T-helper 2 cell treated with Interferon-gamma antibody and Interleukin-4, amounts not matched to agents 100 ng/mL and 5 ng/mL, for 36 hours (primary cell): Measurements from ENCODE around the gene ZCCHC17. TPM values are rescaled to one million over a fixed set of nuclear protein-coding genes. Genes with fewer than 3 reads are reported as not detected.
"Not testable (repeated sequence)": the region's sequence is repeated elsewhere in the genome, so short reads cannot be mapped to it uniquely, and the experiment has no call there.

Source experiments
- intact Hi-C: fragments of 100-400 bp; cut with micrococcal nuclease; formaldehyde crosslinking; loops from one replicate; pipeline ENCODE4 v1.15.1; 2023
- total RNA-seq: library from RNA; stranded (reverse); gene quantifications from 2 replicates; pipeline ENCODE4 v1.2.3, GENCODE V29; 2022

Gene ZCCHC17, protein sequence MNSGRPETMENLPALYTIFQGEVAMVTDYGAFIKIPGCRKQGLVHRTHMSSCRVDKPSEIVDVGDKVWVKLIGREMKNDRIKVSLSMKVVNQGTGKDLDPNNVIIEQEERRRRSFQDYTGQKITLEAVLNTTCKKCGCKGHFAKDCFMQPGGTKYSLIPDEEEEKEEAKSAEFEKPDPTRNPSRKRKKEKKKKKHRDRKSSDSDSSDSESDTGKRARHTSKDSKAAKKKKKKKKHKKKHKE
- 21.8 and 24.5 TPM in 2 replicates for total RNA-seq

DNA sequence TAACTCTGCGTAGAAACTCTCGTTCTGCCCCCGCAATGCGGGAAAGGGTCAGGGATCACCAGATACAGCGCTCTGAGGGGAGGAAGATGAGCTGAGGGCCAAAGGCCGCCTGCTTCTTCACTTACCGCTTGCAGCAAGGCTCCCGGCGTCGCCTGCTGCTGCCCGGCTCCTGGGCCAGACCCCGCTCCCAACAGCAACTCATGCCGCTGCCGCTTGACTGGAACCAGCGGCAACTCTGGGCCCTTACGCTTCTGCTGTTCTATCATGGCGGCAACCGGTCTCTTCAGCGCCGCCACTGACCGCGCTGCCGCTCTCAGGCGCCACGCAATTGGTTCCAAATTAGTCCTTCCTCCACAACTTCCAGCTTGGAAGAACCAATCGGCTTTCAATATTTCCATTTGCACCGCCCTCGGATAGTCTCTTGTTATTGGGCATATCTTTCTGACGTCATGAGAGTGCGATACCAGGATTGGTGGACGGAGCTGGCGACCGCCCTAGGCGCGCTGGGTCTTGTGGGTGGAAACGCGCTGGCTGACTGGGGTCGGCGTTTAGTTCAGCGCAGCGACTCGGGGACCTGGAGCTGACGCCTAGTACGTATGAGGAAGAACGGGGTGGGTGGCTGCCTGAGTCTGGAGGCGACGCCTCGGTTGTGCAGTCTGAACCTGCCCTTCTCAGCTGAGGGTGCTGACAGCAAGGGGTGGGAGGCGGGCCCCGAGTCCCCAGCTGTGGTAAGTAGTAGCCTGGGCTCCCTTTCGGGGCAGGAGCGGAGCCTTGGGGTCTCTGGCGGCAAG lies at the start of gene ZCCHC17, which contains the start of gene SNRNP40:
TSS of gene ZCCHC17 (plus strand) at position 547 of the 791 bp plus-strand sequence. CDS start 13,067 bp downstream, outside the sequence.
TSS of gene SNRNP40 (minus strand) at position 303 of the 791 bp plus-strand sequence. CDS start at position 266, 37 bp downstream.
- intact Hi-C loops, result loop anchor here (1.0 to 10.0 kb wide), 4 partner anchors 39 to 229 kb away; partner anchors contain the start of gene PUM1

DNA sequence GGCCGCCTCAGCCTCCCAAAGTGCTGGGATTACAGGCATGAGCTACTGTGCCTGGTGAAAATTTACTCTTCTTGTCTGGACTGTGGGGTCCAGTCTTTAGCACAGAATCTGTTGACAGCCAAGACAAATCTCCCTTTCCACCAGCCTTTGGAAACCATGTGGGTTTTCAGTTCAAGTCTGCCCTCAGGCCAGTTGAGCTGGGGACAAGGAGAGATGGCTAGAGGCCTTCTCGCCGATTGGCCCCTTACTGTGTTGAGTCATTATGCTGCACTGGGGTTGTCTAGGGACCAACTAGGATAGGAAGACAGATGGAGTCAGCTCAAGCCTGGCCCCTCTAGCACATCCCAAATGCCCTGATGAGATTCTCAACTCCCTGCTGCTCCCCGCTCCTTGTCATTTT lies 48.6 kb upstream of the ZCCHC17 start:
- intact Hi-C loops, result no loop called here

DNA sequence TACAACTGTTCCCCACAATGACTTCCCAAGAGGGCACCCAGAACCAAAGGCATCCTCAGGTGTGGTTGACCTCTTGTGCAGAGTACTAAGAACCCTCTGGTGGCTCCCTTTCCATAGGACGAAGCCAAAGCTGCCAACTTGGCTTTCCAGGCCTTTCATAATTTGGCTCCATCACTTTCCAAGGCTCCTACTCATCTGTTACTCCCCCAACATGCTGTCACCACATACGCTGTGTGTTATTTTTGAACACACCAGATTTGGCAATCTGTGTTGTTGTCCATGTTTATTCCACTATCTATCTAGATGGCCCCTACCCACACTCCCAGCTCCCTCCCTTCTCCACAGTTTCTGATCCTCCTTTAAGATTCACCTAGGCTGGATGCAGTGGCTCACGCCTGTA lies 47.0 kb upstream of the ZCCHC17 start:
- intact Hi-C loops, result no loop called here

DNA sequence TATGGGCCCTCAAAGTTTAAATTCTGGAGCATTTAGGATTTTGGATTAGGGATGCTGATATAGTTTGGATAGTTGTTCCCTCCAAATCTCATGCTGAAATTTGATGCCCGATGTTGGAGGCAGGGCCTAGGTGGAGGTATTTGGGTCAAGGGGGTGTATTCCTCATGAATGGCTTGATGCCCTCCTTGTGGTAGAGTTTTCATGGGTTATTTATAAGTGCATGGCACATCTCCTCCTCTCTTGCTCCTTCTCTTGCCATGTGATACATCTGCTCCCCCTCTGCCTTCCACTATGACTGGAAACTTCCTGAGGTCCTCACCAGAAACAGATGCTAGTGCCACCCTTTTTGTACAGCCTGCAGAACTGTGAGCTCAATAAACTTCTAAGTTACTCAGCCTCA lies 39.6 kb upstream of the ZCCHC17 start:
- intact Hi-C loops, result no loop called here

DNA sequence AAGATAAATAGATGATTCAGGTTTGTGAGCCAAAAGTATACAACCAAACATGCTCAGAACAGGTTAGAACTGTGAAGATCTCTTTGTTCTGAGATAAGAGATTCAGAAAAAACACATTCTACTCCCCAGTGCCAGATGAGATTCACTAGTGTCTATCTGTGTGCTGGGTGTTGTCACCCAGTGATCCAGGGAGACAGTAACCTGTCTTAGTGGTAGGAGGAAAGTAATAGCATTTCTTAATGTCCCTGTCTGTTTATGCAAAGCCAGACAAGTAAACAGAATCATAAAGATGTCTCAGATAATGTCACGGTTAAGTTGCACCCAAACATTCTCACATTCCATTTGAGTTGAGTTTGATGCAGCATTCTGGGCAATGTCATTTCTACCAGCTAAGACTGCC lies 38.3 kb upstream of the ZCCHC17 start:
- intact Hi-C loops, result no loop called here

DNA sequence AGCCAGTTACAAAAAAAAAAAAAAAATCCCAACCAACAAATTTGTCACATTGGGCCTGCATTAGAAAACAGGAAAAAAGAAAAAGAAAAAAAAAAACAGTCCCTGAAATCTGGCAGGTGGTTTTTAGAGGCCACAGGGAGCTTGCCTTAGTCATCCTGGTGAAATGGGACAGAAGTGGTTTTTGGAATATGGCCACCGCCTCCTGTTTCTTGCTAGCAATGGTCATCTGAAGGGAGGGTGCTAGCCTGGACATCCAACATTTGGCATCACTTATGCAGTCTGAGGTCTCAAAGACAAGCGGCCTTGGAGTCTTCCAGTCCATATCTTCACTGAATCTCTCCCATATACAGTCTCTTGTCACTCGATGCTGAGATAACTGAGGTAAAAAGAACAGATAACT lies 37.1 kb upstream of the ZCCHC17 start:
- intact Hi-C loops, result no loop called here

DNA sequence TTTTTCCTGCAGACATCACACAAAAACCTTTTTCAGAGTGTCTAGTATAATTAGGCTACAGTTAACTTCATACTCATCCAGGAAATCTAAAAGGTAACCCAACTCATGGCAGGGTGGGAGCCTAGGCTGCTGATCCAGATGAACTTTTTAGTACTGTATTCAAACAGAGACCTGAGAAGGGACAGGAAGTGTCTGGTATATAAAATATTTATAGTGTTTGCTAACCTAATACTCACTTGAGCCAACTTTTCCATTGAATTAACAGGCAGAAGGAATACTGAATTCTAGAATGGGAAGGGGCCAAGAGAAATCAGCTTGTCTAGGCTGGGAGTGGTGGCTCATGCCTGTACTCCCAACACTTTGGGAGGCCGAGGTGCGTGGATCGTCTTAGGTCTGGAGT lies 34.9 kb upstream of the ZCCHC17 start:
- intact Hi-C loops, result no loop called here

DNA sequence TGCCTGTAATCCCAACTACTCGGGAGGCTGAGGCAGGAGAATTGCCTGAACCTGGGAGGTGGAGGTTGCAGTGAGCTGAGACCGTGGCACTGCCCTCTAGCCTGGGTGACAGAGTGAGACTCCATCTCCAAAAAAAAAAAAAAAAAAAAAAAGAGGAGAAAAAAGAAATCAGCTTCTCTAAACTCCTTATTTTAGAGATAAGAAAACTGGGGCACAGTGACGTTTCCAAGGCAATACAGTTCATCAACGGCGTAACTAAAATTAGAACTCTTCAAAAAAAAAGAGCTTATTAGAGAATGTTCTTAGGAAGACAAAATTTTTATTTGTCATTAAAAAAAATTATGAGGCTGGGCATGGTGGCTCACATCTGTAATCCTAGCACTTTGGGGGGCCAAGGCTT lies 34.4 kb upstream of the ZCCHC17 start:
- intact Hi-C loops, result not testable (repeated sequence)

DNA sequence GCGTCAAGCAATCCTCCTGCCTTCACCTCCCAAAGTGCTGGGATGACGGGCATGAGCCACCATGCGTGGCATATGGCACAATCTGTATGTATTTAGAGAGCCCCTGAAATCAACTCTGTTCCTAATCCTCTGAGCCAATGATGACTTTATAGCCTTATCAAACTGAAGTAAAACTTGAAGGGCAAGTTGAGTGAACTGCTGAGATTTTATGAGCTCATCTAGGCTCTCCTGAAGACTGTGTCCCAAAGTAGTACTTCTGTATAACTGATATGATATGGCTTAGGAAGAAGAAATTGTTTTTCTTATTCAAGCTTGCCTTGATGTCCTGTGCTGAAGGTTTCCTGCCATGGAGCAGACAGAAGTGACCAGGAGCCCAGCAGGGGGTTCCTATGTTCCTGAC lies 33.4 kb upstream of the ZCCHC17 start:
- intact Hi-C loops, result no loop called here

DNA sequence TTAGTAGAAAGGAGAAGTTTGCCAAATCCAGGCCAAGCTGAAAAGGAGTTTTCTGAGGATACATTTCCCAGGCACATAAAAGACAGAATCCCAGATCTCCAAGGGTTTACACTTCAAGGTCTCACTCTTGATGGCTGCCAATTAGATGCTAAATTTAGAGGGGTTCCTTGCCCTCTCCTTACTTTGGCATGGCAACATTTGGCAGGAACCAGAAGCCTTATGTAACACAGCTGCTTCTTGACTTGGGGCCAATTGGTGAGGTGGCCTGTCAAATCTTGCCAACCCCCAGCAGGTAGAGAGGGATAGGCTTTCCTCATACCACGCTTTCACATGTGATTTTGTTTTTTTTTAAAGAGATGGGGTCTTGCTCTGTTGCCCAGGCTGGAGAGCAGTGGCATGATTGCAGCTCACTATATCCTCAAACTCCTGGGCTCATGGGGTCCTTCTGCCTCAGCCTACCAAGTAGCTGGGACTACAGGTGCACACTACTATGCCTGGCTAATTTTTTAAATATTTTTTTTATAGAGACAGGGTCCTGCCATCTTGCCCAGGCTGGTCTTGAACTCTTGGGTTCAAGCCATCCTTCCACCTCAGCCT lies 31.9 kb upstream of the ZCCHC17 start:
- intact Hi-C loops, result no loop called here

DNA sequence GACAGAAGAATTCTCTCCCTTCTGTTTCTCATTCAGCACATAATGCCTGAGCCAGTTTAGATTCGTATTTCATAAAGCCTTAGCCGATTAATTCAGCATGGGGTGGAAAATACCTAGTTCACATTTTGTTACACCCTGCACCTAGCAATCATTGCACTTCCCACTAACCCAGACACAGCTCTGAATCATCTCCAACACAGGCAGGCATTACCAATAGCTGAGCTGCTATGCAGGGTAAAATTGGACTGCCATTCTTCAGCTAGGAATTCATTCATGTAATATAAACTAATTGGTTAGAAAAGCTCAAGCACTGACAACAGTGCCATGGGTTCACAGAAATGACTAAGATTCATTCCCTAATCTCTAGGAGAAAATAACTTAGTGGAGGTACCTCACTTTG lies 30.3 kb upstream of the ZCCHC17 start:
- intact Hi-C loops, result no loop called here

DNA sequence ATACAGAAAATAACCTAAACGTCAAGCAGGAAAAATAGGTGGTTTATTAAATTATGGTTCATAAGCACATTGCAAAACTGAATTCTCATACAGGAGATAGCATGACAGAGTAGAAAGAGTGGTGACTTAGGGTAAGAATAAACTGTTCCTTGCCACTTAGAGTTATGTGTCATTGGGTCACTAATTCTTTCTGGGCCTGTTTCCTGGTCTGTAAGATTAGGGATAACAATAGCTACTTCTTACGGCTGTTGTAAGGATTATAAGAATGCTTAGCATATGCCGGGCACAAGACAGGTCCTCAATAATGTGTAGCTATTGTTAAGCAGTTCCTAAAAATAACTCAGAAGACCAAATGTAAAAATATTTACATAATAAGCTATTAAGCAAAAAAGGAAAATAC lies 24.5 kb upstream of the ZCCHC17 start:
- intact Hi-C loops, result no loop called here

DNA sequence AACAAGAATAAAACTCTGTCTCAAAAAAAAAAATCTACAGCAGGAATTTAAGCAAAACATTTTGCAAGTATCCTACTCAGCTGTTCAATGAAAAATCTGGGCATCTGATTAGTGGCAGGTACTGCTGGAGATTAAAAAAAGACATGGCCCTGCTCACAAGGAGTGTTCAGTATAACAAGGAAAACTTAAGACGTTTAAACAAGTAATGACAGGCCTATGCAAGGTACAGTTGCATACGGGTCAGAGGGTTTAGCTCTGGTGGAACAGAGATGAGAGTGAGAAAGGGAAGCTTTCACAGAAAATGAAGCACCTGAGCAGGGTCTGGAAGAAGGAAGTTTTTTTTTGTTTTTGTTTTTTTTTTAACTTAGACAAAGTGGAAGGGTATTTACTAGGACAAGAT lies 23.2 kb upstream of the ZCCHC17 start:
- intact Hi-C loops, result no loop called here

DNA sequence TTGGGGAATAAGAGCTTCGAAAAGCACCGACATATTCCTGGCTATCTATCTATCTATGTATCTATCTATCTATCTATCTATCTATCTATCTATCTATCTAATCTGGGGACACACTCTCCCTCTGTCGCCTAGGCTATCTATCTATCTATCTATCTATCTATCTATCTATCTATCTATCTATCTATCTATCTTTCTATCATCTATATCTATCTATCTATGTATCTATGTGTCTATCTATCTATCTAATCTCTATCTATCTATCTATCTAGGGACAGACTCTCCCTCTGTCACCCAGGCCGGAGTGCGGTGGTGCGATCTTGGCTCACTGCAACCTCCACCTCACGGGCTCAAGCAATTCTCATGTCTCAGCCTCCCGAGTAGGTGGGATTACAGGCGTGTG lies 14.4 kb upstream of the ZCCHC17 start:
- intact Hi-C loops, result not testable (repeated sequence)

DNA sequence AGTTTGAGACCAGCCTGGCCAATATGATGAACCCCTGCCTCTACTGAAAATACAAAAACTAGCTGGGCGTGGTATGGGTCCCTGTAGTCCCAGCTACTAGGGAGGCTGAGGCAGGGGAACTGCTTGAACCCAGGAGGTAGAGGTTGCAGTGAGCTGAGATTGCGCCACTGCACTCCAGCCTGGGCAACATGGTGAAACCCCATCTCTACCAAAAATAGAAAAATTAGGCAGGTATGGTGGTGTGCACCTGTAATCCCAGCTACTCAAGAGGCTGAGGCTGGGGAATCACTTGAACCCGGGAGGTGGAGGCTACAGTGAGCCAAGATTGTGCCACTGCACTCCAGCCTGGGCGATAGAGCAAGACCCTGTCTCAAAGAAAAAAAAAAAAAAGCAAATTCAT lies 9.0 kb upstream of the ZCCHC17 start:
- intact Hi-C loops, result not testable (repeated sequence)

DNA sequence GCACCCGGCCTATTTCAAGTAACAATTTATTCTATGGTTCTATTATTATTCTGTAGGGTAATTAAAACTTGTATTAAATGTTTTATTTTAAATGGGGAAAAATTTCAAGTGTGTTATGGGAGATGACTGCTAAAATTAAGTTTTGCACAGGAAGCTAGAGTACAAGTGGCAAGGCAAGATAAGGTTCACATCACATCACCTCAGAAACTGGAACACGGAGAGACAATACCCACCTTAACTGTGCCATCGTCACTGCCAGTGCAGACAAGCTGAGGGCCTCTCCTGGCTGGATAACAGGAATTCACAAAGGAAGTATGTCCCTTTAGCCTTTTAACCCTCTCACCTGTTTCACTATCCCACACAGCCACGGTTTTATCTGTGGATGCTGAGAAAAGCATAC lies 7.8 kb upstream of the ZCCHC17 start:
- intact Hi-C loops, result no loop called here

DNA sequence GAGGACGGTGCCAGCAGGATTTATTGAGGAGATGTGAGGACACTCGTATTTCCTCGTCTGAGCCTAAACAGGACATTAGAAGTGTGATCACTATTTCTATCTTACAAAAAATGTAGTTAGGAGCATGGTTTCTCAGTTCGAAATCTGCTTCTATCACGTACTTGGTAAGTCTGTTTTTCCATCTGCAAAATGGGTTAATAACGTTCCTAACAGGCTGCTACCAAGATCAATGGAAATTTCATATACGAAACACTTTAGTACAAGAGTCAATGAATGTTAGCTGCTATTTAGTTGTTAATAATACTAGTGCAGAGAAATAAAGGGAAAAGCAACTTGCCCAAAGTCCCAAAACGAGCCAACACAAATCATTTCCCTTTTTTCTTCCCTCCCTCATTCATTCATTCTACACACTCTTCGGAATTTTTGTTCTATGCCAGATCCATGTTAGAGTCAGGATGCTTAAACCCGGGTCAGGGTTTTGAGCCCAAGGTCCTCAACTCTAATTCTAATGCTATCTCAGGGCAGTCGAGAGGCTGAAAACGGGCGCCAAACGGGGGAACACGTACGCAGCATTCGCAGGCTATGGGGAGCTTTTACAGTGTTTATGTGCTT lies 852 bp upstream of the ZCCHC17 start:
- intact Hi-C loops, result loop anchor here (1.0 to 10.0 kb wide), 3 partner anchors 131 to 229 kb away; partner anchors contain the start of gene PUM1

DNA sequence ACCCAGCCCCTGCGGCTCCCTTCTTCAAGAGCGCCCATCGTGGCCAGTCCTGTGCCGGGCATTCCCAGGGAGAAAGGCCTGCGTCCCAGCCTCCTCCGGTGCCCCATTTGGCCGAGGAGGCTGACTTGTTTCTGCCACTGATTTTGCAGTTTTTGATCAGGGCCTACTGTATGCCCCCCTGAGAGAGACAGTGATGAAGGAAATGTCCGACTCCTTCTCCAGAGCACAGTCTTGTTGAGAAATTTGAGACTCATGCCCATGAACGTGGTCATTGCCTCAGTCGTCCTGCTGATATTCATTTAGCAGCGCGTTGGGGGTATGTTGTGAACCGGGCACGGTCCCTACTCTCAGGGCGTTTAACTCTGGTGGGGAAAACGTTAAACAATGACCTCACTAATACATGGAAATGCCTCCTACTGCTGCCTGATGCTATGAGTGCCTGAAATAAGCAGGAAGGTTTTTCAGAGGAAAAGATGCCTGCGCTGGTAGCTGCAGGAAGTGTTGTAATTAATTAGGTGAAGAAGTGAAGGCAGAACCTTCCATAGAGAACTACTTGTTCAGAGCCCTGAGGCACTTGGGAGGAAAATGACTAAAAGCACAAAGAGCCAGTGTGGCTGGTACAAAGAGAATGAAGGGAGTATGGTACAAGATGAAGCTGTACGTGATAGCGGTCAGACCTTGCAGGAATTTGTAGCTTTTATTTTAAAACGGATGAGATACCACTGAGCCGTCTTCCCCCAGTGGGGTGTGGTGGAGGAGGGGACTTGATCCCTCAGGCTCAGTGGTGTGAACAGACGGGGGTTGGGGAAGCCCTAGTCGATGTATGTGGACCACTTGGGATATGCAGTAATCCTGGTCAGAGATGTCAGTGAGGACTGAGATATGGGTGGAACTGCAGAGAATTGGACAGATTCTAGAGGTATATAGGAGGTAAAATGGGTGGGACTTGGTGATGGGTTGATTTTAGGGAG lies 730 bp downstream of the ZCCHC17 start:
- intact Hi-C loops, result loop anchor here (1.0 to 10.0 kb wide), 3 partner anchors 38 to 230 kb away; partner anchors contain the start of gene PUM1

DNA sequence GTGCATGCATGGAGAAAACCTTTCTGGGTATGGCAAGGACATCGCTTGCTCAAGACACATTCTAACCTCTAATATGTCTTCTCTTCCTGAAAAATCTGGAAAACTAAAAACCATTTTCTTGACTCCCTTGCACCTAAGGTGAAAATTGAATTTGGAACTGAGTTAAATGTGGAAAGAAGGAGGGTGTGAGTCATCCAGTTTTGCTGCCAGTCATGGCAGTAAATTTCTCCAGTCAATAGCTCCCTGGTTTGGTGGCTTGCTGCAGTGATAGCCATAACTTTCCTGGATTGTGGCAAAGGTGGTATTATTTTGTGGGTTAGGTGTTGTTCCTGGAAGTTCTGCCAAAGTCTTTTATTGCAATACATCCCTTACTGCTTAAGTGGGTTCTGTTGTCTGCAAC lies 2.5 kb downstream of the ZCCHC17 start:
- intact Hi-C loops, result loop anchor here (5.0 to 10.0 kb wide), 2 partner anchors 135 to 232 kb away; partner anchors contain the start of gene PUM1

DNA sequence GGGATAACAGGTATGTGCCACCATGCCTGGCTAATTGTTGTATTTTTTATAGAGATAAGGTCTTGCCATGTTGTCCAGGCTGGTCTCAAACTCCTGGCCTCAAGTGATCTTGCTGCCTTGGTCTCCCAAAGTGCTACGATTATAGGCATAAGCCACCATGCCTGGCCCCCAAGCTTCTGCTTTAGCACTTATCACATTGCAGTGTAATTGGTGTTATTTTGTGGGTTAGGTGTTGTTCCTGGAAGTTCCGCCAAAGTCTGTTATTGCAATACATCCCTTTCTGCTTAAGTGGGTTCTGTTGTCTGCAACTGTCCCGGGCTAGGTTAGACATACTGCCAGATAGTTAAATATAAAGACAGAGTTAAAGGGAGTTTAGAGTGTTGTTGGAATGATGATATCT lies 3.4 kb downstream of the ZCCHC17 start:
- intact Hi-C loops, result no loop called here
